ENCODE results near the gene ZNF555.
"Not testable (repeated sequence)": the region's sequence is repeated elsewhere in the genome, so short reads cannot be mapped to it uniquely, and the experiment has no call there.

ZNF555 gene

DNA sequence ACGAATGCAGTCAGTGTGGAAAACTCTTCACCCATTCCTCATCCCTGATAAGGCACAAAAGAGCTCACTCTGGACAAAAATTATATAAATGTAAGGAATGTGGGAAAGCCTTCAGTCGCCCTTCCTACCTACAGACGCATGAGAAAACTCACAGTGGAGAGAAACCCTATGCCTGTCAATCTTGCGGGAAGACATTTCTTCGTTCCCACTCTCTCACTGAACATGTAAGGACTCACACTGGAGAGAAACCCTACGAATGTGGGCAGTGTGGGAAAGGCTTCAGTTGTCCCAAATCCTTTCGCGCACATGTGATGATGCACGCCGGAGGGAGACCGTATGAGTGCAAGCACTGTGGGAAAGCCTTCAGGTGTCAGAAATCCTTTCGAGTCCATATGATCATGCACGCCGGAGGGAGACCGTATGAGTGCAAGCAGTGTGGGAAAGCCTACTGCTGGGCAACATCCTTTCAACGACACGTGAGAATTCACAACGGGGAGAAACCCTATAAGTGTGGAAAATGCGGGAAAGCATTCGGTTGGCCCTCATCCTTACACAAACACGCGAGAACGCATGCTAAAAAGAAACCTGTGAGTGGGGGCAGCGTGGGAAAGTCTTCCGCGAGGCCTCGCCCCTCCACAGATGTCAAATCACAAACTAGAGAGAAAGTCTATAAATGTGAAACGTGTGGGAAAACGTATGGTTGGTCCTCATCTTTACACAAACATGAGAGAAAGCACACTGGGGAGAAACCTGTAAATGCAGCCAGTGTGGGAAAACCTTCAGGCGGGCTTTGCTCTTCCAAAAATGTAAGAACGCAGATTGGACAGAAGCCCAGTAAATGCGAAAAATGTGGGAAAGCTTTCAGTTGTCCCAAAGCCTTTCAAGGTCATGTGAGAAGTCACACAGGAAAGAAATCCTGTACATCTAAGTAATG is 36.4 kb downstream of the ZNF555 start:
- no peaks in the 10 kb centered on the region for H3K4me1 ChIP-seq (ENCODE audit: control insufficient read depth, insufficient read depth, low read length)
- H3K36me3 ChIP-seq (ENCODE audit: control insufficient read depth in 2 of 2, insufficient read depth in 2 of 2, low read length in 2 of 2): no peaks in the 10 kb centered on the region
- H3K4me3 ChIP-seq (ENCODE audit: low read length in 2 of 2): no peak overlapping the region
- H3K27me3 ChIP-seq (ENCODE audit: control insufficient read depth in 1 of 2, insufficient read depth in 2 of 2, low read length in 2 of 2): no peaks in the 10 kb centered on the region
- no peak overlapping the region for H3K27ac ChIP-seq (ENCODE audit: low read length)
- H3K9me3 ChIP-seq (ENCODE audit: control insufficient read depth in 2 of 2, low read length in 2 of 2): peaks cover 11 to 16% of the 10 kb centered on the region in 2 donors
- no peak overlapping the region for H3K9ac ChIP-seq (ENCODE audit: low read length in 2 of 2)

DNA sequence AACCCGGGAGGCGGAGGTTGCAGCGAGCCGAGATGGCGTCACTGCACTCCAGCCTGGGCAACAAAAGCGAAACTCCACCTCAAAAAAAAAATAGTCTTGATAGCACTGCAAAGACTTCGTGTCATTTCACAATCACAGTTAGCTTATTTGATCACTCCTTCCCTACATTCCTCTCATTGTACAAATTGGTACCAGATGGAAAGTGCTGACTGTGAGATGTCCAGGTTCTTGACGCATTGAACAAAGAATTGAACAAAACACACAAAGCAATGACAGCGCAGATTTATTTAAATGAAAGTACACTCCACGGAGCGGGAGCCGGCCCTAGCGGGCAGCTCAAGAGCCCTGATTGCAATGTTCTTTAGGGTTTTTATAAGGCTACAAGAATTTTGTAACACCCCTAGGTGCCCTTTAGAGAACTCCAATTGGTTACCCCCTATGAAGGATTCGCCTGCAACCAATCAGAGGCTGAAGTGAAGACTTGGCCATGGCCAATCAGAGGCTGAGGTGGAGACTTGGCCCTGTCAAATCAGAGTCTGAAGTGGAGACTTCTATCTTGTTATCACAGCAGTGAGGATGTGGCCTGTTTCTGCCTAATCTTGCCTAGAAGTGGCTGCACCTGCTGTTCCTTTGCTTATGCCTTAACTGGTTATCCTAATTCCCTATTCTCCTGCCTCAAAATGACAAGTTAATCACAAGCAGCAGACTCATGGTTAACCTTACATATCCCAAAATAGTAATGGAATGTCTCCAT is 42.6 kb downstream of the ZNF555 start:
- H3K27ac ChIP-seq (ENCODE audit: low read length): no peak overlapping the region
- H3K27me3 ChIP-seq (ENCODE audit: control insufficient read depth in 1 of 2, insufficient read depth in 2 of 2, low read length in 2 of 2): no peaks in the 10 kb centered on the region
- no peak overlapping the region for H3K9ac ChIP-seq (ENCODE audit: low read length in 2 of 2)
- no peaks in the 10 kb centered on the region for H3K4me1 ChIP-seq (ENCODE audit: control insufficient read depth, insufficient read depth, low read length)
- no peaks in the 10 kb centered on the region for H3K36me3 ChIP-seq (ENCODE audit: control insufficient read depth in 2 of 2, insufficient read depth in 2 of 2, low read length in 2 of 2)
- H3K4me3 ChIP-seq (ENCODE audit: low read length in 2 of 2): no peak overlapping the region
- H3K9me3 ChIP-seq (ENCODE audit: control insufficient read depth in 2 of 2, low read length in 2 of 2): peaks cover 0 to 3% of the 10 kb centered on the region in 2 donors

- Histone ChIP-seq H3K27ac (ENCODE audit: low read length) (no peak overlapping the region), H3K9me3 (ENCODE audit: control insufficient read depth in 2 of 2, low read length in 2 of 2) (no peaks in the 10 kb centered on the region), H3K4me3 (ENCODE audit: low read length in 2 of 2) (no peak overlapping the region), H3K27me3 (ENCODE audit: control insufficient read depth in 1 of 2, insufficient read depth in 2 of 2, low read length in 2 of 2) (no peaks in the 10 kb centered on the region), H3K4me1 (ENCODE audit: control insufficient read depth, insufficient read depth, low read length) (no peaks in the 10 kb centered on the region), H3K36me3 (ENCODE audit: control insufficient read depth in 2 of 2, insufficient read depth in 2 of 2, low read length in 2 of 2) (no peaks in the 10 kb centered on the region), H3K9ac (ENCODE audit: low read length in 2 of 2) (no peak overlapping the region)
Observed at GRCh38 chr19:2885736-2886135, 44.5 kb downstream of the ZNF555 start.

DNA sequence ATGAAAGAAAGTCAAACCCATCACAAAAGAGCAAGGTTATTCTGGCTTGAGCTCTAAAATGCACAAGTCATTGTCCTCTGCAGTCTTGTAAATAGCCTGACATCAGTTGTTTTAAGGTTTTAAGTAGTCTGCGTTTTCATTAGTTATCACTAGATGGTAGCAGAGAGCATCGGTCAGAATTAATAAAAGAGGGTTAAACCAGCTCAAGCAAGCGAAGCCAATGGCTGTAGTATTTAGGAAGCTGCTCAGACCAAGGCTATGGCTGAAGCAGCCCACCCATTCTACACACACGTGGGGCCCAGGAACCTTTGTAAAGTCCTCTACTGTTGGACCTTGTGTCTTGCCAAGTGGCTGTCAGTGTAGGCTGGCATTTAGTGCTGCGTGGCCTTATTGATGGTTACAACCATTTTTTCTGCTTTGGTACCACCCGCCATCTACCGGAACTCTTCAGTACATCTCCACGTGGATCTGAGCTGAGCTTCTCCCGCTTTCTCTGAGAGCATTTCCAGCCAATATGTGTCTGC is 46.2 kb downstream of the ZNF555 start:
- Histone ChIP-seq H3K36me3 (ENCODE audit: control insufficient read depth in 2 of 2, insufficient read depth in 2 of 2, low read length in 2 of 2) (no peaks in the 10 kb centered on the region), H3K9me3 (ENCODE audit: control insufficient read depth in 2 of 2, low read length in 2 of 2) (no peaks in the 10 kb centered on the region), H3K4me1 (ENCODE audit: control insufficient read depth, insufficient read depth, low read length) (no peaks in the 10 kb centered on the region), H3K27ac (ENCODE audit: low read length) (no peak overlapping the region), H3K27me3 (ENCODE audit: control insufficient read depth in 1 of 2, insufficient read depth in 2 of 2, low read length in 2 of 2) (no peaks in the 10 kb centered on the region), H3K9ac (ENCODE audit: low read length in 2 of 2) (peak overlapping the region in 1 of 2 donors; percentile 13), H3K4me3 (ENCODE audit: low read length in 2 of 2) (peak overlapping the region in 1 of 2 donors; percentile 23)

DNA sequence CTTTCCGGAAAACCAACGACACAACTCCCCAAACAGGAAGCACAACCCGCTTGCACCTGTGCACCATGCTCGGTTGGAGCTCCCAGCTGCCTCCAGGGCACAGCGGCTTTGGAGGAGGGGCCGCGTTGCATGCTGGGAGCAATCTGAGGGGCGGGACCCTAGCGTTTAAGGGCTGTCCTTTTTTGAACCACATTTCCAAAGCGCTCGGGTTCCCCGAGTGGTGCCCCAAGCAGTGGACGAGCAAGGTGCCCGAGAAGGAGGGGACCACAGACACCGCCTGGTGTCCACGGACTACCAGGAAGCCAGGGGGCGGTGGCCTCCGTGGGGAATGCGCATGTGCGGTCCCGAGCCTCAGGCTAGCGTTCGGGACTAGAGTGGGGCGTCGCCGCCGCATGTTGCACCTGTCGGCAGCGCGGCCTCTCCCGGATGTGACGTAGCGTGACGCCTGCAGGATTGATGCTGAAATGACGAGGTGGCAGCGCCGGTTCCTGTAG is 47.5 kb downstream of the ZNF555 start:
- no peaks in the 10 kb centered on the region for H3K27me3 ChIP-seq (ENCODE audit: control insufficient read depth in 1 of 2, insufficient read depth in 2 of 2, low read length in 2 of 2)
- H3K9ac ChIP-seq (ENCODE audit: low read length in 2 of 2): no peak overlapping the region
- no peak overlapping the region for H3K4me3 ChIP-seq (ENCODE audit: low read length in 2 of 2)
- H3K4me1 ChIP-seq (ENCODE audit: control insufficient read depth, insufficient read depth, low read length): no peaks in the 10 kb centered on the region
- no peaks in the 10 kb centered on the region for H3K36me3 ChIP-seq (ENCODE audit: control insufficient read depth in 2 of 2, insufficient read depth in 2 of 2, low read length in 2 of 2)
- H3K27ac ChIP-seq (ENCODE audit: low read length): no peak overlapping the region
- no peaks in the 10 kb centered on the region for H3K9me3 ChIP-seq (ENCODE audit: control insufficient read depth in 2 of 2, low read length in 2 of 2)

- H3K9ac ChIP-seq (ENCODE audit: low read length in 2 of 2); H3K9me3 ChIP-seq (ENCODE audit: control insufficient read depth in 2 of 2, low read length in 2 of 2); H3K36me3 ChIP-seq (ENCODE audit: control insufficient read depth in 2 of 2, insufficient read depth in 2 of 2, low read length in 2 of 2): not testable (repeated sequence)
Observed at GRCh38 chr19:2890531-2890930, 49.3 kb downstream of the ZNF555 start.

GRCh38 chr19:2896694-2897093 is 55.4 kb downstream of the ZNF555 start:
- Histone ChIP-seq H3K4me3 (ENCODE audit: low read length in 2 of 2) (no peak overlapping the region), H3K9me3 (ENCODE audit: control insufficient read depth in 2 of 2, low read length in 2 of 2) (peaks cover 6 to 9% of the 10 kb centered on the region in 2 donors), H3K36me3 (ENCODE audit: control insufficient read depth in 2 of 2, insufficient read depth in 2 of 2, low read length in 2 of 2) (no peaks in the 10 kb centered on the region), H3K27ac (ENCODE audit: low read length) (no peak overlapping the region), H3K4me1 (ENCODE audit: control insufficient read depth, insufficient read depth, low read length) (peaks cover 5% of the 10 kb centered on the region), H3K27me3 (ENCODE audit: control insufficient read depth in 1 of 2, insufficient read depth in 2 of 2, low read length in 2 of 2) (no peaks in the 10 kb centered on the region), H3K9ac (ENCODE audit: low read length in 2 of 2) (no peak overlapping the region)

More at GRCh38 chr19:2890531-2890930, 49.3 kb downstream of the ZNF555 start:
- not testable (repeated sequence) for H3K4me3 ChIP-seq (ENCODE audit: low read length in 2 of 2); H3K27me3 ChIP-seq (ENCODE audit: control insufficient read depth in 1 of 2, insufficient read depth in 2 of 2, low read length in 2 of 2); H3K4me1 ChIP-seq (ENCODE audit: control insufficient read depth, insufficient read depth, low read length); H3K27ac ChIP-seq (ENCODE audit: low read length)

DNA sequence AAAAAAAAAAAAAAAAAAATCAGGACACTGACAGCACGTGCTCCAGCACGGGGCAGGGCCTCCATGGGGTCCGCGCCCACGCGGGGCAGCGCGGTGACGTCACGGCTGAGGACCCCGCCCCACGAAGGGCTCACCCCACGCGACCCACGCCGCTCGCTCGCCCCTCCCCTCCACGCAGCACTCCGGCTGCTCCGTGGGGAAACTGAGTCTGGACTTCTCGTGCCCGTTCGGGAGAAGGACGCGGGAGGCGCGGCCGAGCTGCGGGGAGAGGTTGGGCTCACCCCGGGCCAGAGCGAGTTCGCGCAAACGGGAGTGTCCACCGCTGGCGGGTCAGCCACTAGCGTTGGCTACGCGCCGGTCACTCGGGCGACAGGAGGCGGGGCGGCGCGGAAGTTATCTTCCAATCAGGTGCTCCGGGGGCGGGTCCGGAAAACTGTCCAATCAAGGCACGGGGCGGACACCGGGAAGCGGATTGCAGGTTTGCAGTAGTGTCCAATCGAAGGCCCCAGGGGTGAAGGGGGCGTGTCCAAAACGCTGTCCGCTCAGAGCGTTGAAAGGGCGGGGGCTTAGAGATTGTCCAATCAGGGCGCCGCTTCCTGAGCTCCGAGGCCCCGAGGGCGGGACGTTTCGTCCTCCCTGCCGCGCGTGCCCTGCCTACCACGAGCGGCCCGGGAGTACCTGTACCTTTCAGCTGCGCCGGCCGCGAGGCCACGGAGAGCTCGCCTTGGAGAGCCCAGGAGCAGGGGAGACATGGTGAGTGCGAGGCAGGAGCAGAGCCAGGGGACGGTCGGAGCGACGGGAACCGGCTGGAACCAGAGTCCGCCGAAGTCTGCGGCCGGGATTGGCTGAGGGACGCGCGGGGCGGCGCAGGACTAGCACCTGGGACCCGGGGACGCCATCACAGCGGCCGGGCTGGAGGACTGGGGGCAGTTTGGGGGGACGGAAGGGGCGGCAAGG is 59.3 kb downstream of the ZNF555 start, which contains the start of gene ZNF57:
Gene ZNF57 (plus strand): TSS at position 633 of the 957 bp plus-strand sequence. CDS start 118 bp downstream, at position 751.
- peaks cover 6 to 9% of the 10 kb centered on the region in 2 donors for H3K9me3 ChIP-seq (ENCODE audit: control insufficient read depth in 2 of 2, low read length in 2 of 2)
- no peaks in the 10 kb centered on the region for H3K27me3 ChIP-seq (ENCODE audit: control insufficient read depth in 1 of 2, insufficient read depth in 2 of 2, low read length in 2 of 2)
- H3K36me3 ChIP-seq (ENCODE audit: control insufficient read depth in 2 of 2, insufficient read depth in 2 of 2, low read length in 2 of 2): no peaks in the 10 kb centered on the region
- peaks cover 9% of the 10 kb centered on the region for H3K4me1 ChIP-seq (ENCODE audit: control insufficient read depth, insufficient read depth, low read length)
- peak within 1 kb of the TSS; percentile 76 to 88 for H3K4me3 ChIP-seq (ENCODE audit: low read length in 2 of 2)
- peak within 1 kb of the TSS; percentile 60 to 74 for H3K9ac ChIP-seq (ENCODE audit: low read length in 2 of 2)
- H3K27ac ChIP-seq (ENCODE audit: low read length): no peak within 1 kb of the TSS

GRCh38 chr19:2902590-2903218 is 61.4 kb downstream of the ZNF555 start:
- H3K27me3 ChIP-seq (ENCODE audit: control insufficient read depth in 1 of 2, insufficient read depth in 2 of 2, low read length in 2 of 2): no peaks in the 10 kb centered on the region
- H3K9ac ChIP-seq (ENCODE audit: low read length in 2 of 2): no peak overlapping the region
- H3K36me3 ChIP-seq (ENCODE audit: control insufficient read depth in 2 of 2, insufficient read depth in 2 of 2, low read length in 2 of 2): peaks cover 0 to 2% of the 10 kb centered on the region in 2 donors
- H3K4me3 ChIP-seq (ENCODE audit: low read length in 2 of 2): no peak overlapping the region
- H3K27ac ChIP-seq (ENCODE audit: low read length): no peak overlapping the region
- H3K9me3 ChIP-seq (ENCODE audit: control insufficient read depth in 2 of 2, low read length in 2 of 2): no peaks in the 10 kb centered on the region
- peaks cover 9% of the 10 kb centered on the region for H3K4me1 ChIP-seq (ENCODE audit: control insufficient read depth, insufficient read depth, low read length)
